ENCODE measurements around the gene ANKRD66.

The ANKRD66 gene

GRCh38 chr6:46792635-46793034 is 45.9 kb downstream of the ANKRD66 start:
- DNase-seq: no peak

GRCh38 chr6:46793138-46793537 is 46.4 kb downstream of the ANKRD66 start, which contains the start of gene MEP1A:
TSS of gene MEP1A (plus strand) at chr6:46793389. CDS start at chr6:46793399, 10 bp downstream.
- DNase-seq: no peak

GRCh38 chr6:46794068-46794467 is 47.3 kb downstream of the ANKRD66 start:
- DNase-seq: no peak

GRCh38 chr6:46795816-46796215 is 49.1 kb downstream of the ANKRD66 start:
- DNase-seq: no peak

GRCh38 chr6:46796848-46797580 is 50.3 kb downstream of the ANKRD66 start:
- DNase-seq: no peak

- no peak for DNase-seq
Observed at GRCh38 chr6:46799657-46800056, 52.9 kb downstream of the ANKRD66 start.

GRCh38 chr6:46808806-46809205 is 62.1 kb downstream of the ANKRD66 start:
- no peak for DNase-seq

Measured in CD4-positive, alpha-beta T cell treated with Interleukin-4 for 4 hours (primary cell).